Liver (tissue), 9 donors: Measurements from ENCODE around the gene PRKCH. TPM values are rescaled to one million over a fixed set of nuclear protein-coding genes. Genes with fewer than 3 reads are reported as not detected.

Experiments
- DNase-seq: peaks from one replicate; pipeline ENCODE4 v3.0.0-alpha.2; 2017; ENCODE audit warnings: low spot score
- H3K27ac ChIP-seq, 2 donors: one replicate each; pipeline ENCODE4 v1.7.0; 2013; ENCODE audit warnings: inconsistent platforms in 2 of 2, low read length in 2 of 2, control low read depth in 1 of 2, low read depth in 1 of 2, mild to moderate bottlenecking in 1 of 2
- H3K27me3 ChIP-seq, 4 donors: one replicate each; pipeline versions ENCODE4 v1.6.1 to v1.7.0; 2013; ENCODE audit warnings: low read length in 3 of 4, inconsistent platforms in 1 of 4, mild to moderate bottlenecking in 1 of 4, moderate library complexity in 1 of 4; ENCODE audit not compliant: control insufficient read depth in 4 of 4, insufficient read depth in 4 of 4
- H3K36me3 ChIP-seq, 4 donors: one replicate each; pipeline versions ENCODE4 v1.6.1 to v1.7.0; 2013; ENCODE audit warnings: low read length in 3 of 4, mild to moderate bottlenecking in 3 of 4, low read depth in 1 of 4, moderate library complexity in 1 of 4; ENCODE audit not compliant: control insufficient read depth in 4 of 4, insufficient read depth in 3 of 4
- H3K4me1 ChIP-seq, 4 donors: one replicate each; pipeline versions ENCODE4 v1.6.1 to v1.7.0; 2013; ENCODE audit warnings: low read length in 3 of 4, mild to moderate bottlenecking in 3 of 4, moderate library complexity in 1 of 4; ENCODE audit not compliant: control insufficient read depth in 4 of 4, insufficient read depth in 4 of 4
- H3K4me3 ChIP-seq, 3 donors: one replicate each; pipeline versions ENCODE4 v1.6.1 to v1.7.0; 2013; ENCODE audit warnings: low read length in 3 of 3, control low read depth in 1 of 3, low read depth in 1 of 3, mild to moderate bottlenecking in 1 of 3
- H3K9ac ChIP-seq, 2 donors: one replicate each; pipeline ENCODE4 v1.7.0; 2013; ENCODE audit warnings: low read length in 2 of 2, mild to moderate bottlenecking in 2 of 2, moderate library complexity in 2 of 2, control low read depth in 1 of 2, low read depth in 1 of 2
- H3K9me3 ChIP-seq, 4 donors: one replicate each; pipeline versions ENCODE4 v1.6.1 to v1.7.0; 2013; ENCODE audit warnings: low read length in 3 of 4; ENCODE audit not compliant: control insufficient read depth in 4 of 4
- EGR1 ChIP-seq, 2 donors: IDR thresholded peaks; 2 replicates each; pipeline ENCODE4 v1.6.1; 2016 to 2018; ENCODE audit warnings: antibody characterized with exemption in 2 of 2, low read depth in 2 of 2
- FOXA1 ChIP-seq: IDR thresholded peaks from 2 replicates; pipeline ENCODE4 v1.6.1; 2016; ENCODE audit warnings: antibody characterized with exemption
- FOXA2 ChIP-seq: IDR thresholded peaks from 2 replicates; pipeline ENCODE4 v1.6.1; 2016; ENCODE audit warnings: antibody characterized with exemption
- GABPA ChIP-seq, 2 donors: IDR thresholded peaks in 1 of 2; conservative IDR thresholded peaks in 1 of 2; 2 replicates each; pipeline ENCODE4 v1.6.1; 2016; ENCODE audit warnings: antibody characterized with exemption in 2 of 2, mild to moderate bottlenecking in 1 of 2, moderate library complexity in 1 of 2
- HNF4A ChIP-seq, 2 donors: conservative IDR thresholded peaks; 2 replicates each; pipeline ENCODE4 v1.6.1; 2016; ENCODE audit warnings: antibody characterized with exemption in 2 of 2, mild to moderate bottlenecking in 2 of 2
- HNF4G ChIP-seq: IDR thresholded peaks from 2 replicates; pipeline ENCODE4 v1.6.1; 2016; ENCODE audit warnings: antibody characterized with exemption
- JUND ChIP-seq, 2 donors: IDR thresholded peaks; 2 replicates each; pipeline ENCODE4 v1.6.1; 2016; ENCODE audit warnings: antibody characterized with exemption in 2 of 2
- NR2F2 ChIP-seq: IDR thresholded peaks from 2 replicates; pipeline ENCODE4 v1.6.1; 2016; ENCODE audit warnings: antibody characterized with exemption
- RAD21 ChIP-seq, 2 donors: IDR thresholded peaks; 2 replicates each; pipeline ENCODE4 v1.6.1; 2016; ENCODE audit warnings: antibody characterized with exemption in 2 of 2, mild to moderate bottlenecking in 2 of 2
- RXRA ChIP-seq, 2 donors: IDR thresholded peaks; 2 replicates each; pipeline ENCODE4 v1.6.1; 2017 to 2018; ENCODE audit warnings: antibody characterized with exemption in 2 of 2, mild to moderate bottlenecking in 1 of 2
- SP1 ChIP-seq: IDR thresholded peaks from 2 replicates; pipeline ENCODE4 v1.6.1; 2018; ENCODE audit warnings: antibody characterized with exemption, mild to moderate bottlenecking
- TAF1 ChIP-seq: conservative IDR thresholded peaks from 2 replicates; pipeline ENCODE4 v1.6.1; 2016; ENCODE audit warnings: antibody characterized with exemption, mild to moderate bottlenecking
- YY1 ChIP-seq: IDR thresholded peaks from 2 replicates; pipeline ENCODE4 v1.6.1; 2016; ENCODE audit warnings: antibody characterized with exemption, mild to moderate bottlenecking
- WGBS: extraction: QIAGEN DNeasy Blood & Tissue Kit; methylation state at CpG from one replicate; pipeline ENCODE4 v1.1.7; 2013; 5-methylcytosine and 5-hydroxymethylcytosine counted together
- polyA plus RNA-seq, 2 donors: library from polyadenylated mRNA; stranded (reverse) in 1 of 2; unstranded in 1 of 2; fragments of 200-250 nt in 1 of 2; fragments of >200 nt in 1 of 2; fragmentation: Nextera tagmentation in 1 of 2; extraction: Ambion mirVana in 1 of 2; gene quantifications; one replicate each; pipeline versions ENCODE4 v1.2.1 to v1.2.3, GENCODE V29; 2013 to 2015
- total RNA-seq, 2 donors: library from RNA; depleted of rRNA; stranded (reverse); fragments of >200 nt; gene quantifications; one replicate each; pipeline ENCODE4 v1.2.3, GENCODE V29; 2014
- TF ChIP-seq, protein P1 (sequence below): fragments of 150-350 bp; IDR thresholded peaks from 2 replicates; pipeline ENCODE4 v1.5.1; 2017; ENCODE audit warnings: improper control_type of control experiment, low read depth, low read length; ENCODE audit not compliant: missing input control
- TF ChIP-seq, protein P2 (sequence below): IDR thresholded peaks from 2 replicates; pipeline ENCODE4 v1.6.1; 2016; ENCODE audit warnings: antibody characterized with exemption, mild to moderate bottlenecking
- TF ChIP-seq, protein P3 (sequence below): IDR thresholded peaks from 2 replicates; pipeline ENCODE4 v1.6.1; 2016; ENCODE audit warnings: antibody characterized with exemption
- TF ChIP-seq, protein P4 (sequence below): IDR thresholded peaks from 2 replicates; pipeline ENCODE4 v1.6.1; 2016; ENCODE audit warnings: antibody characterized with exemption
- TF ChIP-seq, protein P5 (sequence below): IDR thresholded peaks from 2 replicates; pipeline ENCODE4 v1.6.1; 2016; ENCODE audit warnings: antibody characterized with exemption
- donor health status: healthy.
- donor health status: healthy.
- donor health status: healthy.
- donor health status: healthy.
- donor health status: healthy.

The PRKCH gene
- total and polyA plus RNA-seq, 4 donors: 3.9 to 13.7 (median 7.0) TPM

DNA sequence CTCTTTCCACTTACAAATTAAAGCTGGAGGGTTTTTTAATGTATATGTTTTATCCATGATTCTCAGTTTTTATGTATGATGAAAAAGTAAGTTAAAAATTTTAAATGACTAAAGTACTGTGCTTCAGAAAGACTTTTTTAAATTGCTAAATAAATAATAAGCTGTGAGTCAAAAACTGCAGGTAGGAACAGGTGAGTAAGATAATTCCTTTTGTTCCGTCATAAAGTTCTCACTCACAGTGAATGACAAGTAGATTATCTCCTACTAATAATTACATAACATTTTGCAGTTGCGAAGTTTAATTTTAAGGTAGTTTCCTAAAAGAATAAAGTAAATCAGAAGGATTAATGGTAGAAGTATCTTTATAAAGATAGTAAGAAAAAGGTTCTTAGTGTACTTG, 78.0 kb downstream of the PRKCH start:
- Histone ChIP-seq H3K9me3 (no peaks in the 10 kb centered on the region), H3K4me1 (no peaks in the 10 kb centered on the region), H3K36me3 (no peaks in the 10 kb centered on the region), H3K27ac (no peak overlapping the region), H3K9ac (no peak overlapping the region), H3K4me3 (no peak overlapping the region), H3K27me3 (no peaks in the 10 kb centered on the region)
- 88% methylated on average over 2 of the region's 2 CpGs for WGBS
- TF ChIP-seq, protein P1, sequence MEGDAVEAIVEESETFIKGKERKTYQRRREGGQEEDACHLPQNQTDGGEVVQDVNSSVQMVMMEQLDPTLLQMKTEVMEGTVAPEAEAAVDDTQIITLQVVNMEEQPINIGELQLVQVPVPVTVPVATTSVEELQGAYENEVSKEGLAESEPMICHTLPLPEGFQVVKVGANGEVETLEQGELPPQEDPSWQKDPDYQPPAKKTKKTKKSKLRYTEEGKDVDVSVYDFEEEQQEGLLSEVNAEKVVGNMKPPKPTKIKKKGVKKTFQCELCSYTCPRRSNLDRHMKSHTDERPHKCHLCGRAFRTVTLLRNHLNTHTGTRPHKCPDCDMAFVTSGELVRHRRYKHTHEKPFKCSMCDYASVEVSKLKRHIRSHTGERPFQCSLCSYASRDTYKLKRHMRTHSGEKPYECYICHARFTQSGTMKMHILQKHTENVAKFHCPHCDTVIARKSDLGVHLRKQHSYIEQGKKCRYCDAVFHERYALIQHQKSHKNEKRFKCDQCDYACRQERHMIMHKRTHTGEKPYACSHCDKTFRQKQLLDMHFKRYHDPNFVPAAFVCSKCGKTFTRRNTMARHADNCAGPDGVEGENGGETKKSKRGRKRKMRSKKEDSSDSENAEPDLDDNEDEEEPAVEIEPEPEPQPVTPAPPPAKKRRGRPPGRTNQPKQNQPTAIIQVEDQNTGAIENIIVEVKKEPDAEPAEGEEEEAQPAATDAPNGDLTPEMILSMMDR: no peak
- TF ChIP-seq FOXA2 (no peak), EGR1 (IDR thresholded peaks at IDR 0.05; ENCODE audit: low read depth in 2 of 2) (no peak), JUND (IDR thresholded peaks at IDR 0.05) (no peak), RAD21 (IDR thresholded peaks at IDR 0.05) (no peak), NR2F2 (no peak), RXRA (IDR thresholded peaks at IDR 0.05) (no peak), GABPA (IDR thresholded peaks at IDR 0.05 in 1 of 2, conservative IDR thresholded peaks at IDR 0.05 in 1 of 2) (no peak), HNF4G (no peak), FOXA1 (no peak), YY1 (no peak), SP1 (no peak), HNF4A (conservative IDR thresholded peaks at IDR 0.05) (no peak), TAF1 (no peak)
- TF ChIP-seq, protein P2, sequence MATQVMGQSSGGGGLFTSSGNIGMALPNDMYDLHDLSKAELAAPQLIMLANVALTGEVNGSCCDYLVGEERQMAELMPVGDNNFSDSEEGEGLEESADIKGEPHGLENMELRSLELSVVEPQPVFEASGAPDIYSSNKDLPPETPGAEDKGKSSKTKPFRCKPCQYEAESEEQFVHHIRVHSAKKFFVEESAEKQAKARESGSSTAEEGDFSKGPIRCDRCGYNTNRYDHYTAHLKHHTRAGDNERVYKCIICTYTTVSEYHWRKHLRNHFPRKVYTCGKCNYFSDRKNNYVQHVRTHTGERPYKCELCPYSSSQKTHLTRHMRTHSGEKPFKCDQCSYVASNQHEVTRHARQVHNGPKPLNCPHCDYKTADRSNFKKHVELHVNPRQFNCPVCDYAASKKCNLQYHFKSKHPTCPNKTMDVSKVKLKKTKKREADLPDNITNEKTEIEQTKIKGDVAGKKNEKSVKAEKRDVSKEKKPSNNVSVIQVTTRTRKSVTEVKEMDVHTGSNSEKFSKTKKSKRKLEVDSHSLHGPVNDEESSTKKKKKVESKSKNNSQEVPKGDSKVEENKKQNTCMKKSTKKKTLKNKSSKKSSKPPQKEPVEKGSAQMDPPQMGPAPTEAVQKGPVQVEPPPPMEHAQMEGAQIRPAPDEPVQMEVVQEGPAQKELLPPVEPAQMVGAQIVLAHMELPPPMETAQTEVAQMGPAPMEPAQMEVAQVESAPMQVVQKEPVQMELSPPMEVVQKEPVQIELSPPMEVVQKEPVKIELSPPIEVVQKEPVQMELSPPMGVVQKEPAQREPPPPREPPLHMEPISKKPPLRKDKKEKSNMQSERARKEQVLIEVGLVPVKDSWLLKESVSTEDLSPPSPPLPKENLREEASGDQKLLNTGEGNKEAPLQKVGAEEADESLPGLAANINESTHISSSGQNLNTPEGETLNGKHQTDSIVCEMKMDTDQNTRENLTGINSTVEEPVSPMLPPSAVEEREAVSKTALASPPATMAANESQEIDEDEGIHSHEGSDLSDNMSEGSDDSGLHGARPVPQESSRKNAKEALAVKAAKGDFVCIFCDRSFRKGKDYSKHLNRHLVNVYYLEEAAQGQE: no peak
- TF ChIP-seq, protein P3, sequence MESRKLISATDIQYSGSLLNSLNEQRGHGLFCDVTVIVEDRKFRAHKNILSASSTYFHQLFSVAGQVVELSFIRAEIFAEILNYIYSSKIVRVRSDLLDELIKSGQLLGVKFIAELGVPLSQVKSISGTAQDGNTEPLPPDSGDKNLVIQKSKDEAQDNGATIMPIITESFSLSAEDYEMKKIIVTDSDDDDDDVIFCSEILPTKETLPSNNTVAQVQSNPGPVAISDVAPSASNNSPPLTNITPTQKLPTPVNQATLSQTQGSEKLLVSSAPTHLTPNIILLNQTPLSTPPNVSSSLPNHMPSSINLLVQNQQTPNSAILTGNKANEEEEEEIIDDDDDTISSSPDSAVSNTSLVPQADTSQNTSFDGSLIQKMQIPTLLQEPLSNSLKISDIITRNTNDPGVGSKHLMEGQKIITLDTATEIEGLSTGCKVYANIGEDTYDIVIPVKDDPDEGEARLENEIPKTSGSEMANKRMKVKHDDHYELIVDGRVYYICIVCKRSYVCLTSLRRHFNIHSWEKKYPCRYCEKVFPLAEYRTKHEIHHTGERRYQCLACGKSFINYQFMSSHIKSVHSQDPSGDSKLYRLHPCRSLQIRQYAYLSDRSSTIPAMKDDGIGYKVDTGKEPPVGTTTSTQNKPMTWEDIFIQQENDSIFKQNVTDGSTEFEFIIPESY: no peak
- TF ChIP-seq, protein P4, sequence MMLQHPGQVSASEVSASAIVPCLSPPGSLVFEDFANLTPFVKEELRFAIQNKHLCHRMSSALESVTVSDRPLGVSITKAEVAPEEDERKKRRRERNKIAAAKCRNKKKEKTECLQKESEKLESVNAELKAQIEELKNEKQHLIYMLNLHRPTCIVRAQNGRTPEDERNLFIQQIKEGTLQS: no peak
- TF ChIP-seq, protein P5, sequence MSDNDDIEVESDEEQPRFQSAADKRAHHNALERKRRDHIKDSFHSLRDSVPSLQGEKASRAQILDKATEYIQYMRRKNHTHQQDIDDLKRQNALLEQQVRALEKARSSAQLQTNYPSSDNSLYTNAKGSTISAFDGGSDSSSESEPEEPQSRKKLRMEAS: no peak
- no peak for DNase-seq
